ENCODE results near the gene SORCS2. TPM values are rescaled to one million over a fixed set of nuclear protein-coding genes. Genes with fewer than 3 reads are reported as not detected.

The SORCS2 gene
- total and polyA plus RNA-seq, 2 of the 8 experiments (the other 6 are each of a cell fraction or from before 2014, with no cell fraction given) = 0.36 to 1.8 TPM

DNA sequence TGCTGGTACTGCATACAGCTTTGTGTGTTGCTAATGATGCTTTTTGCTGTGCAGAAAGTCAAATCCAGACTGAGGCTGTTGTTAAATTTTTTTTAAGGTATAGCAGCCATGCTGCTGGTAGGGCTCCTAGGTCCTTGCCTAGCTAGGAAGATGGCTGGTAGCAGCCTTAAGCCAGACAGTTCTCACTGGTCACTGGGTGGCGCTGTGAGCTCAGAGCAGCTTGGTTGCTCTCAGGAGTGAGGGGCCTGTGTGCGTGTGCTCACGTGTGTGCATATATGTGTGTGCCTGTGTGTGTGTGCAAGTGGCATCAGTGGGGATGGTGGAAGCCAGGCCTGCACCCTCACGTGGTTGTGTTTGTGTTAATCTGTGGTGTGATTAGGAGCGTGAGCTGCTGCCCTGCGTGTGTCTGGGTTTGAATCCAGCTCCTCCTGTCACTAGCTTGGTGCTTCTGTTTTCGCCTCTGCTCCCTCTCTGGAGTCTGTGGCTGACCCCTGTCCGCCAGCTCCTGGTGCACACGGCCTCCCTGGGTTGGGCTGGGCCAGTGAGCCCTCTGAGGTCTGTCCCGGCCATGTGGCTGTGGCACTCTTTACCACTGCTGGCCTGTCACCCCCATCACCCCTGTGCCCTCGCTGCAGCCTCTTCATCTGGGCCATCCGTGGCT lies 46.1 kb downstream of the SORCS2 start:
- H4K8ac ChIP-seq (ENCODE audit: extremely low read depth, insufficient read depth, low read length) = no peak overlapping the region
- H2AFZ ChIP-seq (ENCODE audit: low read length) = no peak overlapping the region
- H3K14ac ChIP-seq (ENCODE audit: insufficient read length) = no peak overlapping the region
- no peak overlapping the region for H2BK5ac ChIP-seq (ENCODE audit: low read depth, low read length)
- no peak overlapping the region for H3K4me2 ChIP-seq (ENCODE audit: insufficient read depth in 1 of 2, low read depth in 2 of 2, low read length in 2 of 2)
- H3K27ac ChIP-seq (ENCODE audit: low read depth, low read length) = no peak overlapping the region
- no peaks in the 10 kb centered on the region for H3K36me3 ChIP-seq (ENCODE audit: control insufficient read depth in 2 of 4, insufficient read depth in 4 of 4, low read length in 3 of 4)
- FAIRE-seq (no peak), DNase-seq (ENCODE audit: low read depth in 1 of 2, low spot score in 2 of 2) (peak; percentile 10 to 66)
- H3K23me2 ChIP-seq (ENCODE audit: low read depth, low read length) = no peaks in the 10 kb centered on the region
- H3K9me3 ChIP-seq (ENCODE audit: insufficient read depth in 2 of 2, low read depth in 1 of 2, low read length in 1 of 2) = peaks cover 0 to 5% of the 10 kb centered on the region in 2 experiments; a peak in 1 of 4 replicates
- H3K4ac ChIP-seq (replicated peaks; ENCODE audit: insufficient read length, low read depth, low read length) = no peak overlapping the region
- no peak overlapping the region for H4K91ac ChIP-seq (replicated peaks; ENCODE audit: insufficient read length, low read length)
- no peaks in the 10 kb centered on the region for H3K79me2 ChIP-seq (ENCODE audit: control insufficient read depth in 1 of 2, insufficient read depth in 2 of 2, low read length in 2 of 2)
- H2BK20ac ChIP-seq (ENCODE audit: low read length) = no peak overlapping the region
- no peak for TF ChIP-seq SP4 (IDR thresholded peaks at IDR 0.05; ENCODE audit: low read length)
- TF ChIP-seq SIN3A (conservative IDR thresholded peaks at IDR 0.05 in 1 of 2, IDR thresholded peaks at IDR 0.05 in 1 of 2; ENCODE audit: low read depth in 1 of 2, low read length in 2 of 2) = no peak
- peak; percentile 82 to 85 for TF ChIP-seq RAD21 (IDR thresholded peaks at IDR 0.05 in 1 of 2, conservative IDR thresholded peaks at IDR 0.05 in 1 of 2; ENCODE audit: low read depth in 2 of 2, low read length in 2 of 2)
- peak; percentile 78 for TF ChIP-seq YY1 (IDR thresholded peaks at IDR 0.05; ENCODE audit: low read depth, low read length)
- peak; percentile 63; the same call in 1 of the 2 replicates for TF ChIP-seq KDM1A (IDR thresholded peaks at IDR 0.05; ENCODE audit: borderline replicate concordance, low read length)
- peak in 2 of 3 experiments; percentile 70 to 87; a peak in 3 of 4 replicates for TF ChIP-seq CTCF (IDR thresholded peaks at IDR 0.05; ENCODE audit: control extremely low read depth in 1 of 3, insufficient read depth in 1 of 3, low read depth in 1 of 3, low read length in 3 of 3)
- TF ChIP-seq TAF1 (IDR thresholded peaks at IDR 0.05; ENCODE audit: low read depth, low read length) = no peak
- 0 out of 2 replicates have a peak overlapping the region, but pooled peaks have one; percentile 49 for H2AK5ac ChIP-seq (ENCODE audit: low read depth, low read length)
- H4K20me1 ChIP-seq (replicated peaks in 1 of 2; ENCODE audit: control insufficient read depth in 1 of 2, insufficient read depth in 2 of 2, low read length in 2 of 2) = no peaks in the 10 kb centered on the region
- ChIA-PET POLR2A (ENCODE audit: partially characterized antibody) (no interaction called here), CTCF (ENCODE audit: partially characterized antibody) (interaction anchor here (0.6 to 5.9 kb wide), 45 partner anchors 9 to 482 kb away, joined by 3 to 80 read pairs (median 4); no protein-coding TSS in a partner anchor)
- H3K79me1 ChIP-seq (ENCODE audit: low read depth, low read length) = no peaks in the 10 kb centered on the region
- H3K23ac ChIP-seq (ENCODE audit: insufficient read length) = no peak overlapping the region
- H3K18ac ChIP-seq (ENCODE audit: extremely low read depth, low read length) = no peak overlapping the region
- no peak overlapping the region for H3K9ac ChIP-seq (replicated peaks in 1 of 4; ENCODE audit: extremely low read depth in 1 of 4, low read depth in 3 of 4, low read length in 3 of 4)
- no peaks in the 10 kb centered on the region for H3K27me3 ChIP-seq (replicated peaks in 1 of 4; ENCODE audit: control insufficient read depth in 3 of 4, extremely low read depth in 1 of 4, insufficient read depth in 3 of 4, low read length in 3 of 4)
- H2BK120ac ChIP-seq (replicated peaks; ENCODE audit: low read depth, low read length) = no peak overlapping the region
- no peak overlapping the region for H3K56ac ChIP-seq (replicated peaks; ENCODE audit: insufficient read length, low read depth, low read length)
- no peak overlapping the region for H3K4me3 ChIP-seq (ENCODE audit: extremely low read depth in 1 of 4, insufficient read depth in 2 of 4, low read depth in 3 of 4, low read length in 4 of 4)
- H4K5ac ChIP-seq (ENCODE audit: insufficient read length, low read depth, low read length) = no peak overlapping the region
- no peak overlapping the region for H2BK12ac ChIP-seq (ENCODE audit: low read depth, low read length)
- H2BK15ac ChIP-seq (ENCODE audit: low read length) = no peak overlapping the region
- no peaks in the 10 kb centered on the region for H3K4me1 ChIP-seq (replicated peaks in 1 of 4; ENCODE audit: control insufficient read depth in 3 of 4, insufficient read depth in 4 of 4, low read length in 3 of 4)
- WGBS, 2 experiments (ENCODE audit: extremely low coverage in 1 of 2, insufficient coverage in 1 of 2, insufficient read length in 1 of 2, insufficient replicate concordance in 2 of 2, low coverage in 1 of 2, low lambda C conversion rate in 2 of 2, missing lambda C conversion rate in 1 of 2) = 90% methylated on average over 12 of the region's 12 CpGs; no CpG with 5 or more reads in 1 of the 2 experiments
